ENCODE measurements around the gene DRAP1. TPM values are rescaled to one million over a fixed set of nuclear protein-coding genes. Genes with fewer than 3 reads are reported as not detected.

The DRAP1 gene
- total RNA-seq, 1 experiment from 2014 or later: 114 TPM

DNA sequence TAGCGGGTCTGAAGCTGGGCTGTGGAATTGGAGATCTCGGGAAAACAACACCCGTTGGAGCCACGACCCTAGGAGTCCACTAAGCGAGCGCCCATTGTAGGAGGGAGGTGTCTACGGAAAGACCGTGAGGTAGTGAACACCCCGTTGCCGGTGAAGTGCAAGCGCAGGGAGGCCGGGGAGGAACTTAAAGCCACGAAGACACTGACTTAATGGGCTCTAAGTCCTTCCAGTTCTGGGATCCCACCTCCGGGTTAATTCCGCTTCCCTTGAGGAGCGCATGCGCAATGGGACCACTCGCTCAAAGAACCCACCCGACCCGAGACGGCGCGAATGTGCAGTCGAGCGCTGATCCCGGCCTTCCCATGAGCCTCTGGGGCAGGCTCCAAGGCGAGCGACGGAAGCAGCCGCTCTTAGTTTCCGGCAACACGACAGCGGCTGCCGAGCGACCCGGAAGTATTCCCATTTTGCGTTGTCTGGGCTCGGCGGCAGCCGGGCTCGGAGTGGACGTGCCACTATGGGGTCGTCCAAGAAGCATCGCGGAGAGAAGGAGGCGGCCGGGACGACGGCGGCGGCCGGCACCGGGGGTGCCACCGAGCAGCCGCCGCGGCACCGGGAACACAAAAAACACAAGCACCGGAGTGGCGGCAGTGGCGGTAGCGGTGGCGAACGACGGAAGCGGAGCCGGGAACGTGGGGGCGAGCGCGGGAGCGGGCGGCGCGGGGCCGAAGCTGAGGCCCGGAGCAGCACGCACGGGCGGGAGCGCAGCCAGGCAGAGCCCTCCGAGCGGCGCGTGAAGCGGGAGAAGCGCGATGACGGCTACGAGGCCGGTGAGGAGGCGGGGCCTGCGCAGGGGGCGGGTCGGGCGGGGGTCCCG, 42.3 kb downstream of the DRAP1 start, which contains the start of gene SART1 (continued):
- TF ChIP-seq SMAD4 (CRISPR knock-in tag; IDR thresholded peaks at IDR 0.05) (0 out of 2 replicates have a peak, but pooled peaks have one; percentile 17), GABPB1 (CRISPR knock-in tag; IDR thresholded peaks at IDR 0.05) (peak; percentile 82), CREM (CRISPR knock-in tag; IDR thresholded peaks at IDR 0.05) (peak; percentile 88), ZNF416 (CRISPR knock-in tag; IDR thresholded peaks at IDR 0.05) (0 out of 2 replicates have a peak, but pooled peaks have one; percentile 18), KAT7 (CRISPR knock-in tag; IDR thresholded peaks at IDR 0.05; ENCODE audit: borderline replicate concordance) (0 out of 2 replicates have a peak, but pooled peaks have one; percentile 88), RORB (CRISPR knock-in tag; IDR thresholded peaks at IDR 0.05) (no peak)
- TF ChIP-seq, protein P1, sequence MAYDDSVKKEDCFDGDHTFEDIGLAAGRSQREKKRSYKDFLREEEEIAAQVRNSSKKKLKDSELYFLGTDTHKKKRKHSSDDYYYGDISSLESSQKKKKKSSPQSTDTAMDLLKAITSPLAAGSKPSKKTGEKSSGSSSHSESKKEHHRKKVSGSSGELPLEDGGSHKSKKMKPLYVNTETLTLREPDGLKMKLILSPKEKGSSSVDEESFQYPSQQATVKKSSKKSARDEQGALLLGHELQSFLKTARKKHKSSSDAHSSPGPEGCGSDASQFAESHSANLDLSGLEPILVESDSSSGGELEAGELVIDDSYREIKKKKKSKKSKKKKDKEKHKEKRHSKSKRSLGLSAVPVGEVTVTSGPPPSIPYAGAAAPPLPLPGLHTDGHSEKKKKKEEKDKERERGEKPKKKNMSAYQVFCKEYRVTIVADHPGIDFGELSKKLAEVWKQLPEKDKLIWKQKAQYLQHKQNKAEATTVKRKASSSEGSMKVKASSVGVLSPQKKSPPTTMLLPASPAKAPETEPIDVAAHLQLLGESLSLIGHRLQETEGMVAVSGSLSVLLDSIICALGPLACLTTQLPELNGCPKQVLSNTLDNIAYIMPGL (CRISPR knock-in tag; IDR thresholded peaks at IDR 0.05): peak; percentile 84
- TF ChIP-seq, protein P2, sequence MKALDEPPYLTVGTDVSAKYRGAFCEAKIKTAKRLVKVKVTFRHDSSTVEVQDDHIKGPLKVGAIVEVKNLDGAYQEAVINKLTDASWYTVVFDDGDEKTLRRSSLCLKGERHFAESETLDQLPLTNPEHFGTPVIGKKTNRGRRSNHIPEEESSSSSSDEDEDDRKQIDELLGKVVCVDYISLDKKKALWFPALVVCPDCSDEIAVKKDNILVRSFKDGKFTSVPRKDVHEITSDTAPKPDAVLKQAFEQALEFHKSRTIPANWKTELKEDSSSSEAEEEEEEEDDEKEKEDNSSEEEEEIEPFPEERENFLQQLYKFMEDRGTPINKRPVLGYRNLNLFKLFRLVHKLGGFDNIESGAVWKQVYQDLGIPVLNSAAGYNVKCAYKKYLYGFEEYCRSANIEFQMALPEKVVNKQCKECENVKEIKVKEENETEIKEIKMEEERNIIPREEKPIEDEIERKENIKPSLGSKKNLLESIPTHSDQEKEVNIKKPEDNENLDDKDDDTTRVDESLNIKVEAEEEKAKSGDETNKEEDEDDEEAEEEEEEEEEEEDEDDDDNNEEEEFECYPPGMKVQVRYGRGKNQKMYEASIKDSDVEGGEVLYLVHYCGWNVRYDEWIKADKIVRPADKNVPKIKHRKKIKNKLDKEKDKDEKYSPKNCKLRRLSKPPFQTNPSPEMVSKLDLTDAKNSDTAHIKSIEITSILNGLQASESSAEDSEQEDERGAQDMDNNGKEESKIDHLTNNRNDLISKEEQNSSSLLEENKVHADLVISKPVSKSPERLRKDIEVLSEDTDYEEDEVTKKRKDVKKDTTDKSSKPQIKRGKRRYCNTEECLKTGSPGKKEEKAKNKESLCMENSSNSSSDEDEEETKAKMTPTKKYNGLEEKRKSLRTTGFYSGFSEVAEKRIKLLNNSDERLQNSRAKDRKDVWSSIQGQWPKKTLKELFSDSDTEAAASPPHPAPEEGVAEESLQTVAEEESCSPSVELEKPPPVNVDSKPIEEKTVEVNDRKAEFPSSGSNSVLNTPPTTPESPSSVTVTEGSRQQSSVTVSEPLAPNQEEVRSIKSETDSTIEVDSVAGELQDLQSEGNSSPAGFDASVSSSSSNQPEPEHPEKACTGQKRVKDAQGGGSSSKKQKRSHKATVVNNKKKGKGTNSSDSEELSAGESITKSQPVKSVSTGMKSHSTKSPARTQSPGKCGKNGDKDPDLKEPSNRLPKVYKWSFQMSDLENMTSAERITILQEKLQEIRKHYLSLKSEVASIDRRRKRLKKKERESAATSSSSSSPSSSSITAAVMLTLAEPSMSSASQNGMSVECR (CRISPR knock-in tag; IDR thresholded peaks at IDR 0.05; ENCODE audit: borderline replicate concordance): peak; percentile 80; the same call in 1 of the 2 replicates
- TF ChIP-seq, protein P3, sequence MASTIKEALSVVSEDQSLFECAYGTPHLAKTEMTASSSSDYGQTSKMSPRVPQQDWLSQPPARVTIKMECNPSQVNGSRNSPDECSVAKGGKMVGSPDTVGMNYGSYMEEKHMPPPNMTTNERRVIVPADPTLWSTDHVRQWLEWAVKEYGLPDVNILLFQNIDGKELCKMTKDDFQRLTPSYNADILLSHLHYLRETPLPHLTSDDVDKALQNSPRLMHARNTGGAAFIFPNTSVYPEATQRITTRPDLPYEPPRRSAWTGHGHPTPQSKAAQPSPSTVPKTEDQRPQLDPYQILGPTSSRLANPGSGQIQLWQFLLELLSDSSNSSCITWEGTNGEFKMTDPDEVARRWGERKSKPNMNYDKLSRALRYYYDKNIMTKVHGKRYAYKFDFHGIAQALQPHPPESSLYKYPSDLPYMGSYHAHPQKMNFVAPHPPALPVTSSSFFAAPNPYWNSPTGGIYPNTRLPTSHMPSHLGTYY (CRISPR knock-in tag; IDR thresholded peaks at IDR 0.05): no peak
- TF ChIP-seq, protein P4, sequence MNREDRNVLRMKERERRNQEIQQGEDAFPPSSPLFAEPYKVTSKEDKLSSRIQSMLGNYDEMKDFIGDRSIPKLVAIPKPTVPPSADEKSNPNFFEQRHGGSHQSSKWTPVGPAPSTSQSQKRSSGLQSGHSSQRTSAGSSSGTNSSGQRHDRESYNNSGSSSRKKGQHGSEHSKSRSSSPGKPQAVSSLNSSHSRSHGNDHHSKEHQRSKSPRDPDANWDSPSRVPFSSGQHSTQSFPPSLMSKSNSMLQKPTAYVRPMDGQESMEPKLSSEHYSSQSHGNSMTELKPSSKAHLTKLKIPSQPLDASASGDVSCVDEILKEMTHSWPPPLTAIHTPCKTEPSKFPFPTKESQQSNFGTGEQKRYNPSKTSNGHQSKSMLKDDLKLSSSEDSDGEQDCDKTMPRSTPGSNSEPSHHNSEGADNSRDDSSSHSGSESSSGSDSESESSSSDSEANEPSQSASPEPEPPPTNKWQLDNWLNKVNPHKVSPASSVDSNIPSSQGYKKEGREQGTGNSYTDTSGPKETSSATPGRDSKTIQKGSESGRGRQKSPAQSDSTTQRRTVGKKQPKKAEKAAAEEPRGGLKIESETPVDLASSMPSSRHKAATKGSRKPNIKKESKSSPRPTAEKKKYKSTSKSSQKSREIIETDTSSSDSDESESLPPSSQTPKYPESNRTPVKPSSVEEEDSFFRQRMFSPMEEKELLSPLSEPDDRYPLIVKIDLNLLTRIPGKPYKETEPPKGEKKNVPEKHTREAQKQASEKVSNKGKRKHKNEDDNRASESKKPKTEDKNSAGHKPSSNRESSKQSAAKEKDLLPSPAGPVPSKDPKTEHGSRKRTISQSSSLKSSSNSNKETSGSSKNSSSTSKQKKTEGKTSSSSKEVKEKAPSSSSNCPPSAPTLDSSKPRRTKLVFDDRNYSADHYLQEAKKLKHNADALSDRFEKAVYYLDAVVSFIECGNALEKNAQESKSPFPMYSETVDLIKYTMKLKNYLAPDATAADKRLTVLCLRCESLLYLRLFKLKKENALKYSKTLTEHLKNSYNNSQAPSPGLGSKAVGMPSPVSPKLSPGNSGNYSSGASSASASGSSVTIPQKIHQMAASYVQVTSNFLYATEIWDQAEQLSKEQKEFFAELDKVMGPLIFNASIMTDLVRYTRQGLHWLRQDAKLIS (CRISPR knock-in tag; IDR thresholded peaks at IDR 0.05; ENCODE audit: borderline replicate concordance): no peak
- TF ChIP-seq, protein P5, sequence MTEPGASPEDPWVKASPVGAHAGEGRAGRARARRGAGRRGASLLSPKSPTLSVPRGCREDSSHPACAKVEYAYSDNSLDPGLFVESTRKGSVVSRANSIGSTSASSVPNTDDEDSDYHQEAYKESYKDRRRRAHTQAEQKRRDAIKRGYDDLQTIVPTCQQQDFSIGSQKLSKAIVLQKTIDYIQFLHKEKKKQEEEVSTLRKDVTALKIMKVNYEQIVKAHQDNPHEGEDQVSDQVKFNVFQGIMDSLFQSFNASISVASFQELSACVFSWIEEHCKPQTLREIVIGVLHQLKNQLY (CRISPR knock-in tag; IDR thresholded peaks at IDR 0.05): 0 out of 2 replicates have a peak, but pooled peaks have one; percentile 42
- TF ChIP-seq, protein P6, sequence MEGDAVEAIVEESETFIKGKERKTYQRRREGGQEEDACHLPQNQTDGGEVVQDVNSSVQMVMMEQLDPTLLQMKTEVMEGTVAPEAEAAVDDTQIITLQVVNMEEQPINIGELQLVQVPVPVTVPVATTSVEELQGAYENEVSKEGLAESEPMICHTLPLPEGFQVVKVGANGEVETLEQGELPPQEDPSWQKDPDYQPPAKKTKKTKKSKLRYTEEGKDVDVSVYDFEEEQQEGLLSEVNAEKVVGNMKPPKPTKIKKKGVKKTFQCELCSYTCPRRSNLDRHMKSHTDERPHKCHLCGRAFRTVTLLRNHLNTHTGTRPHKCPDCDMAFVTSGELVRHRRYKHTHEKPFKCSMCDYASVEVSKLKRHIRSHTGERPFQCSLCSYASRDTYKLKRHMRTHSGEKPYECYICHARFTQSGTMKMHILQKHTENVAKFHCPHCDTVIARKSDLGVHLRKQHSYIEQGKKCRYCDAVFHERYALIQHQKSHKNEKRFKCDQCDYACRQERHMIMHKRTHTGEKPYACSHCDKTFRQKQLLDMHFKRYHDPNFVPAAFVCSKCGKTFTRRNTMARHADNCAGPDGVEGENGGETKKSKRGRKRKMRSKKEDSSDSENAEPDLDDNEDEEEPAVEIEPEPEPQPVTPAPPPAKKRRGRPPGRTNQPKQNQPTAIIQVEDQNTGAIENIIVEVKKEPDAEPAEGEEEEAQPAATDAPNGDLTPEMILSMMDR (IDR thresholded peaks at IDR 0.05): no peak
- TF ChIP-seq, protein P7, sequence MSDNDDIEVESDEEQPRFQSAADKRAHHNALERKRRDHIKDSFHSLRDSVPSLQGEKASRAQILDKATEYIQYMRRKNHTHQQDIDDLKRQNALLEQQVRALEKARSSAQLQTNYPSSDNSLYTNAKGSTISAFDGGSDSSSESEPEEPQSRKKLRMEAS (CRISPR knock-in tag; IDR thresholded peaks at IDR 0.05): peak; percentile 68
